Skin of body (tissue), 2 donors: Measurements from ENCODE around the gene NQO1. TPM values are rescaled to one million over a fixed set of nuclear protein-coding genes. Genes with fewer than 3 reads are reported as not detected.
"Not testable (repeated sequence)": the region's sequence is repeated elsewhere in the genome, so short reads cannot be mapped to it uniquely, and the experiment has no call there.

Experiments used
- DNase-seq: peaks from one replicate; lab custom pipeline; 2025; lab: John Stamatoyannopoulos, UW
- total RNA-seq: library from RNA; depleted of rRNA; stranded (reverse); fragments of >200 nt; gene quantifications from one replicate; pipeline ENCODE4 v1.2.3, GENCODE V29; 2014

Gene NQO1
- 4.7 TPM for total RNA-seq

GRCh38 chr16:69726313-69727060 is at the start of gene NQO1:
Gene NQO1 (minus strand): TSS chr16:69726560. CDS start chr16:69726439, 121 bp downstream.
- peak; percentile 62 for DNase-seq

GRCh38 chr16:69775563-69775962 is 49.2 kb upstream of the NQO1 start:
- no peak for DNase-seq

GRCh38 chr16:69773260-69773947 is 47.0 kb upstream of the NQO1 start:
- DNase-seq: no peak

GRCh38 chr16:69771651-69771967 is 45.2 kb upstream of the NQO1 start:
- DNase-seq: no peak

DNA sequence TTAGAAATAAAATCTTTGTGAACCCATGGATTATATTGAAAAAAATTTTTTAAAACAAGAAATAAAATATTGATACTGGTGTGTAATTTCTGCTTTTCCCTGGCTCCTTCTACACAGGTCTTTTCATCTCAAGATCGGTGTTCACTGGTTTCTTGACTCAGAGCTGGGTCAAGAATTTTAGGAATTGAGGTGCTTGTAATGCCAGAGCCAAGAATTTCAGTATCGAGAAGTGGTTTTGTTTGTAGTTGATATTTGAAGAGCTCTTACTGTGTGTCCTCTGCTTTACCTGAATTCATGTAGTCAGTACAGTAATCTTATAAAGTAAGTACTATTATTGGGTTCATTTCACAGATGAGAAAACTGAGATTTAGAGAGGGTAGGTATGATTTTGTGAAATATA is 43.0 kb upstream of the NQO1 start:
- no peak for DNase-seq

- no peak for DNase-seq
These were observed 42.3 kb upstream of the NQO1 start for GRCh38 chr16:69768666-69769065.

DNA sequence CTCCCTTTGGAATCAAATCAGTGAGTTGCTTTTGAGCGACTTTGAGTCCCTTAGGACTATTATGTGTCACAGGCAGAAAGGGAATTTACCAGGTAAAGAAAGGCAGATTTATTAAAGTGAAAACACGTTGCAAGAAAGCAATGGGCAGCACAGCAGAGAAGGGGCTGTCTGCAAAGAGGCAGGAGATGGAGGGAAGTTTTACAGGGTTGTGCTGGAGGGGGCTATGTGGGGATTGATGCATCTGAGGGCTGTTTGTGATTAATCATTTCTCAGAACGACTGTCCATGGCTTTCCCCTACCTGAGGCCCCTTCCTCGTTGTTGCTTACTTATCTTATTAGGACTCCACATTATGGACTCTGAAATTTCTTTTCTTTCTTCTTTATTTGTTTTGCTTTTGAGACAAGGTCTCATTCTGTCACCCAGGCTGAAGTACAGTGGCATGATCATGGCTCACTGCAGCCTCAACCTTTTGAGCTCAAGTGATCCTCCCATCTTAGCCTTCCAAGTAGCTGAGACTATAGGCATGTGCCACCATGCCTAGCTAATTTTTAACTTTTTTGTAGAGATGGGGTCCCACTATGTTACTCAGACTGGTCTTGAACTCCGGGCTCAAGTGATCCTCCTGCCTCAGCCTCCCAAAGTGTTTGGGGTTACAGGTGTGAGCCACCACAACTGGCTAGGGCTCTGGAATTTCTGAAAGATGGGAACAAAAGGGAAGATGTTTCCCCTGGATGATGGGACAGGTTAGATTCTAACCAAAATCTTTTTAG is 41.3 kb upstream of the NQO1 start:
- no peak for DNase-seq

DNA sequence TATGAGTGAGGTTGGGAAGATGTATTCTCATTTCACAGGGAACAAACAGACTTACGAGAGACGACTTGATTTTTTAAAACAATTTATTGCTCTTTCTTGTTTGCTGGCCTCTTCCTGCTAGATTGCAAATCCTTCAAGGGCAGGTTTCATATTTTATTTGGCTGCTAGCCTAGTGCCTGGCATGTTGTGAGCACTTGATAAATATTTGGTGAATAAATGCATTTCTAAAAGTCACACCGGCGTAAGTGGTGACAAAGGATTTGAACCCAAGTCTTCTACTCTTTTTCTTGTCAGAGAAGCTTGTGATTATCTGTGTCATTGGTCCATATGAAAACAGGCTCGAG is 37.2 kb upstream of the NQO1 start:
- DNase-seq: no peak

GRCh38 chr16:69762814-69763598 is 36.6 kb upstream of the NQO1 start:
- DNase-seq: no peak

GRCh38 chr16:69761983-69762813 is 35.8 kb upstream of the NQO1 start, which contains the start of gene WWP2:
Gene WWP2 (plus strand): TSS chr16:69762332. CDS start chr16:69787011, 24,679 bp downstream.
- peak; percentile 67 for DNase-seq

- DNase-seq: not testable (repeated sequence)
These were observed 31.0 kb upstream of the NQO1 start for GRCh38 chr16:69757375-69757774.

- no peak for DNase-seq
These were observed 30.3 kb upstream of the NQO1 start for GRCh38 chr16:69756705-69757104.

DNA sequence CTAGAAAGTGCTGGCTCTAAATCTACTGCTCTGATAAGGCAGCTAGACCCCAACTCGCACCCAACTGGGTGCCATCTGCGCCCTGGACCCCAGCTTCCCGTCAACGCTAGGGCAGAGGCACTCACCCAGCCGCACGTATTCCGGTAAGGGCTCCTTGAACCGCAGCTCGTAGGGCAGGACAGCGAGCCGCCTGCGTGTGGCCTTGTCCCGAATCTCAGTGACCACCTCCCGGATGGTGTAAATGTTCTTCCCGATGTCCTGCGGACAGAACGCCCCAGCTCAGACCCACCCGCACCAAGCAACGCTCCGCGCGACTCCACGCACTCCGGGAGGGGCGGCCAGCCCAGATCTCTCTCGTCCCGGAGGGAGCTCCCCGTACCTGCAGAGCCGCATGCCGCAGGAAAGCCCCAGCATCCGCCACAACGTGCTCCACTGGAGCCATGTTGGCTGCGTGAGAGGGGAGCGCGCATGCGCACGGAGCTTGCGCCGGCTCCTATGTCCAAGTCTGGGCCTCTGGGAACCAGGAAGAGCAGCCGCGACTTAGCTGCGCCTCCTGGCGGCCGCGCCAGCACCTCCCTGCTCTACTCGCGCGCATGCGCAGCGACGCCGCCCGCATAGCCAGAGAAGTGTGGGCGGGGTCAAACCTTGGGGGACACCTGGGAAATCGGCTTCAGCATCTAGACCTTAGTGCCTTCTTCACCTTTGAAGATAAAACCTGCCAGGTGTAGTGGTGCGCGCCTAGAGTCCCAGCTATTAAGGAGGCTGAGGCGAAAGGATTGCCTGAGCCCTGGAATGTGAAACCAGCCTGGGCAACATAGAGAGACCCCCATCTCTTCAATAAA is 28.3 kb upstream of the NQO1 start, which contains the start of gene NOB1:
NOB1 (minus strand) TSS at position 458 of the 842 bp plus-strand sequence; CDS start at position 442, 16 bp downstream.
- DNase-seq: peak; percentile 96

DNA sequence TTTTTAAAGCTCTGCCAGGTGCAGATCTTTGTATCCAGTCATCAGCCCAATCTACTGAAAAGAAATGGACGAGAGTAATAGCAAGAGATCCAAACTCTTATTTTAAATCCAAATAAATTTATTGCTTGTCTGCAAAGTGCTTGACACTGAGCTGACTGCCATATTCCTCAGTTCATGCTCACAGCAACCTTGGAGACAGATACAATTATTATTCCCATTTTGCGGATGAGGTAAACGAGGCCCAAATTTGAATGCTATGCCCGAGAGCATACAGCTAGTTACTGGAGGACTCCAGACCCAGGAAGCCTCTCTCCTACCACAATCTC is 27.7 kb upstream of the NQO1 start:
- DNase-seq: no peak

GRCh38 chr16:69748694-69749345 is 22.5 kb upstream of the NQO1 start:
- DNase-seq: no peak

GRCh38 chr16:69747115-69747514 is 20.8 kb upstream of the NQO1 start:
- no peak for DNase-seq

- DNase-seq: no peak
These were observed 19.6 kb upstream of the NQO1 start for GRCh38 chr16:69745959-69746358.

DNA sequence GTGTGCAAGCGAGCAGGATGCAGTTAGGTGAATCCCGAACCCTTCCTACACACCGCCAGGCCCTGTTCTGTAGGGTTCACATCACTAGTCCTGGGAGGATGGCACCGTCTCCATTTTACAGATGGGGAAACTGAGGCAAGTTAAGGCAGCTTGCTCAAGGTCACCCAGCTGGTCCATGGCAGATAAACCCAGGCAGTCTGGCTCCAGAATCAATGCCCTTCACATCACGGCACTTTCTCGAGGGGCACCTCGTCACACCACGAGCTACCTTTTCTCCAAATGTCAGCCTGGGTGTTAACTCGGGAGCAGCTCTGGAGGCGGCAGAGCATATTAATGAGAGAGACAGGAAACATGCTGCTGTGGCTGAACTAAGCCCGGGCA is 18.9 kb upstream of the NQO1 start:
- no peak for DNase-seq
